ENCODE measurements around the gene HNRNPUL1. TPM values are rescaled to one million over a fixed set of nuclear protein-coding genes. Genes with fewer than 3 reads are reported as not detected.

HNRNPUL1 gene
- total RNA-seq, 1 donor from 2014 or later, result 126 TPM

DNA sequence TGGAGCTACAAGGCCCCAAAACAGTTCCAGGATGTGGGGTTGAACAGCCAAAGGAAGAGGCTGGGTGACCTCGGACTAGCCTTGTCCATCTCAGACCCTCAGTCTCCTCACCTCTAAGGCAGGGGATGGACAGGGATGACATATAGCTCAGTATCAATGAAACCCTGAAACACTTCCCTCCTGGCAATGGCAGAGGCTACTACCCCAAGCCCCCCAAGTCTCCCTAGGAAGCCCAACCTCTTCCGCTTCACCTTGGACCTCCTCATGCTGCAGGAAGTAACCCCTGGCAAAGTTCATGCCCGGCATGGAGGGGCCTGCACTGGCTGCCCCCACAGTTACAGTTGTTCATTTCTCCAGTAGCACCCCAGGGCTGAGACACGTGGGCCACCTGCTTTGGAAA, 56.4 kb downstream of the HNRNPUL1 start:
- Mint-ChIP-seq H3K27me3 (ENCODE audit: insufficient read depth, low read depth) (peaks cover 7% of the 10 kb centered on the region), H3K4me1 (peaks cover 28% of the 10 kb centered on the region), H3K9me3 (no peaks in the 10 kb centered on the region), H3K27ac (no peak overlapping the region), H3K36me3 (peaks cover 21% of the 10 kb centered on the region), H3K4me3 (no peak overlapping the region)
- TF ChIP-seq, protein P1, sequence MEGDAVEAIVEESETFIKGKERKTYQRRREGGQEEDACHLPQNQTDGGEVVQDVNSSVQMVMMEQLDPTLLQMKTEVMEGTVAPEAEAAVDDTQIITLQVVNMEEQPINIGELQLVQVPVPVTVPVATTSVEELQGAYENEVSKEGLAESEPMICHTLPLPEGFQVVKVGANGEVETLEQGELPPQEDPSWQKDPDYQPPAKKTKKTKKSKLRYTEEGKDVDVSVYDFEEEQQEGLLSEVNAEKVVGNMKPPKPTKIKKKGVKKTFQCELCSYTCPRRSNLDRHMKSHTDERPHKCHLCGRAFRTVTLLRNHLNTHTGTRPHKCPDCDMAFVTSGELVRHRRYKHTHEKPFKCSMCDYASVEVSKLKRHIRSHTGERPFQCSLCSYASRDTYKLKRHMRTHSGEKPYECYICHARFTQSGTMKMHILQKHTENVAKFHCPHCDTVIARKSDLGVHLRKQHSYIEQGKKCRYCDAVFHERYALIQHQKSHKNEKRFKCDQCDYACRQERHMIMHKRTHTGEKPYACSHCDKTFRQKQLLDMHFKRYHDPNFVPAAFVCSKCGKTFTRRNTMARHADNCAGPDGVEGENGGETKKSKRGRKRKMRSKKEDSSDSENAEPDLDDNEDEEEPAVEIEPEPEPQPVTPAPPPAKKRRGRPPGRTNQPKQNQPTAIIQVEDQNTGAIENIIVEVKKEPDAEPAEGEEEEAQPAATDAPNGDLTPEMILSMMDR (IDR thresholded peaks at IDR 0.05), result no peak
- no peak for TF ChIP-seq EZH2phosphoT487 (IDR thresholded peaks at IDR 0.05)
- TF ChIP-seq EZH2 (IDR thresholded peaks at IDR 0.05), result no peak
- no peak overlapping the region for H3K27ac ChIP-seq
- no peaks in the 10 kb centered on the region for H3K79me2 ChIP-seq (ENCODE audit: low read depth)
- H3F3A ChIP-seq (ENCODE audit: low read depth), result peaks cover 21% of the 10 kb centered on the region
- H3K36me3 ChIP-seq, result peaks cover 4% of the 10 kb centered on the region
- no peak overlapping the region for H2AFZ ChIP-seq (replicated peaks)
- H3K4me1 ChIP-seq, result peaks cover 13% of the 10 kb centered on the region
- H3K27me3 ChIP-seq, result peaks cover 1% of the 10 kb centered on the region
- H3K4me2 ChIP-seq, result no peak overlapping the region
- H3K9me3 ChIP-seq (ENCODE audit: low read depth), result no peaks in the 10 kb centered on the region
- no peak overlapping the region for H3K9ac ChIP-seq
- no peak for DNase-seq (ENCODE audit: low spot score)
- H3K4me3 ChIP-seq, result no peak overlapping the region
- peaks cover 21% of the 10 kb centered on the region for H4K20me1 ChIP-seq (ENCODE audit: low read depth)

DNA sequence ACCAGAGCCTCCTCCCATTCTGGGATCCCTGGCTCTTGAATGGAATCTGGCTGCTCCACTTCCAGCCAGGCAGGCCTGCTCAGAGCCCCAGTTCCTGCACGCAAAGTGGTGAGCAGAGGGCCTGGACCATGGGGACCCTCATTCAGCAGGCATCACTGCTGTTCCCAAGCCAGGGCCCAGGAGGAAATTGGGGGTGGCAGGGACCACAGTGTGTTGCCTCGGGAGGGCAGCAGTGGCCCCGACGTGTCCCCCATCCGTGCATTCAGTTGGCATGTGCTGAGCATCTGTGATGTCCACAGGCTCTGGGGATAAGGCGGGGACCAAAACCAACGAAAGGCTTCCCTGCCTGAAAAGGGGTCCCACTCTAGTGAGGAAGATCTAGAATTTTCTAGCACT, 57.0 kb downstream of the HNRNPUL1 start:
- no peak for DNase-seq (ENCODE audit: low spot score)
- H3F3A ChIP-seq (ENCODE audit: low read depth), result peaks cover 21% of the 10 kb centered on the region
- H3K4me1 ChIP-seq, result peaks cover 18% of the 10 kb centered on the region
- H3K4me2 ChIP-seq, result no peak overlapping the region
- H3K4me3 Mint-ChIP-seq, result no peak overlapping the region
- no peak overlapping the region for H3K4me3 ChIP-seq
- peaks cover 4% of the 10 kb centered on the region for H3K36me3 ChIP-seq
- peaks cover 8% of the 10 kb centered on the region for H3K27me3 ChIP-seq
- no peak overlapping the region for H2AFZ ChIP-seq (replicated peaks)
- no peak overlapping the region for H3K27ac ChIP-seq
- H3K36me3 Mint-ChIP-seq, result peaks cover 18% of the 10 kb centered on the region
- TF ChIP-seq, protein P1 (IDR thresholded peaks at IDR 0.05), result no peak
- TF ChIP-seq EZH2phosphoT487 (IDR thresholded peaks at IDR 0.05), result no peak
- no peak for TF ChIP-seq EZH2 (IDR thresholded peaks at IDR 0.05)
- no peak overlapping the region for H3K27ac Mint-ChIP-seq
- no peaks in the 10 kb centered on the region for H3K79me2 ChIP-seq (ENCODE audit: low read depth)
- peaks cover 31% of the 10 kb centered on the region for H3K4me1 Mint-ChIP-seq
- H3K27me3 Mint-ChIP-seq (ENCODE audit: insufficient read depth, low read depth), result peaks cover 8% of the 10 kb centered on the region
- no peaks in the 10 kb centered on the region for H3K9me3 ChIP-seq (ENCODE audit: low read depth)
- no peak overlapping the region for H3K9ac ChIP-seq
- peaks cover 21% of the 10 kb centered on the region for H4K20me1 ChIP-seq (ENCODE audit: low read depth)
- H3K9me3 Mint-ChIP-seq, result no peaks in the 10 kb centered on the region

DNA sequence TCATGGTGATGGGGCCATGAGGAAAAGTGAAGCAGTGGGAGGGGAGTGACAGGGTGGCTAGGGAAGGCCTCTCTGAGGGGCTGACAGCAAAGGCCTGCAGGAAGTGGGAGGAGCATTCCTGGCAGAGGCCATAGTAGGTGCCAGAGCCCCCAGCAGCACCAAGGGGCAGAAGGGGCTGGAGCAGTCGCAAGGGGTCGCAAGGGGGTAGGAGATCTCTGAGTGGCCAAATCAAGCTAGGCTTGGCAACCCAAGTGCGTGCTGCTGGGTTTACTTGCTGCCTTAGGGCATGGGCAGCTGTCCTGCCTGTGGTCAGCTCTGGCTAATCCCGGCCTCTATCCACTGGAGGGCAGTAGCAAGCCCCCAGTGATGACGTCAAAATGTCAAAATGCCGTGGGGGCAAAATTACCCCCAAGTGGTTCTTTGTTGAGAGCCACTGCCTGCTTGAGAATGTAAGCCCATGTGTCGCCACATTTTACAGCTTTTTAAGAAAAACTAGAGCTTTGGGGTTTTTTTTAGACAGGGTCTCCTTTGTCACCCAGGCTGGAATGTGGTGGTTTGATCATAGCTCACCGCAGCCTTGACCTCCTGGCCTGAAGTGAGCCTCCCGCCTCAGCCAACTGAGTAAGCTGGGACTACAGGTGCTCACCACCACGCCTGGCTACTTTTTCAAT, 57.6 kb downstream of the HNRNPUL1 start:
- Histone ChIP-seq H3F3A (ENCODE audit: low read depth) (peaks cover 21% of the 10 kb centered on the region), H3K36me3 (peaks cover 4% of the 10 kb centered on the region), H3K9ac (no peak overlapping the region), H4K20me1 (ENCODE audit: low read depth) (peaks cover 21% of the 10 kb centered on the region), H3K4me3 (no peak overlapping the region), H3K9me3 (ENCODE audit: low read depth) (no peaks in the 10 kb centered on the region), H3K79me2 (ENCODE audit: low read depth) (no peaks in the 10 kb centered on the region), H3K4me2 (no peak overlapping the region), H3K4me1 (peaks cover 18% of the 10 kb centered on the region), H3K27me3 (peaks cover 12% of the 10 kb centered on the region), H2AFZ (replicated peaks) (no peak overlapping the region), H3K27ac (no peak overlapping the region)
- peaks cover 6% of the 10 kb centered on the region for H3K27me3 Mint-ChIP-seq (ENCODE audit: insufficient read depth, low read depth)
- H3K4me1 Mint-ChIP-seq, result peaks cover 36% of the 10 kb centered on the region
- H3K9me3 Mint-ChIP-seq, result no peaks in the 10 kb centered on the region
- TF ChIP-seq EZH2phosphoT487 (IDR thresholded peaks at IDR 0.05), result no peak
- no peak for TF ChIP-seq EZH2 (IDR thresholded peaks at IDR 0.05)
- TF ChIP-seq, protein P1 (IDR thresholded peaks at IDR 0.05), result peak; percentile 74
- H3K27ac Mint-ChIP-seq, result no peak overlapping the region
- peak; percentile 80 for DNase-seq (ENCODE audit: low spot score)
- H3K36me3 Mint-ChIP-seq, result peaks cover 15% of the 10 kb centered on the region
- no peak overlapping the region for H3K4me3 Mint-ChIP-seq
